Measurements from ENCODE around the gene MS4A10. TPM values are rescaled to one million over a fixed set of nuclear protein-coding genes. Genes with fewer than 3 reads are reported as not detected.
A peak's percentile ranks its signal among the peaks of the same experiment; 100 is the strongest.

Gene MS4A10
- total RNA-seq, 1 donor from 2014 or later, result not detected

DNA sequence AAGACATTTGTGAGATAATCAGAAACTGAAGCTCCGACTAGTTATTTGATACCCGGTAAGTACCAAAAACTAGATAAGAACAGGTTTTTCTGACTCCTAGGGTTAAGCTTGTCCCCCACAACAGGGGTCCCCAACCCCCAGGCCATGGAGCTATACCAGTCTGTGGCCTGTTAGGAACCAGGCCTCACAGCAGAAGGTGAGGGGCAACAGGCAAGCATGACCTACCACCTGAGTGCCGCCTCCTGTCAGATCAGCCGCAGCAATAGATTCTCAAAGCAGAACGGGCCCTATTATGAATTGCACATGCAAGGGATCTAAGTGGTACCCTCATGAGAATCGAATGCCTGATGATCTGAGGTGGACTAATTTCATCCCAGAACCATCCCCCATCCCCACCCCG lies 1.2 kb upstream of the MS4A10 start:
- DNase-seq, result no peak
- H3K9me3 Mint-ChIP-seq (ENCODE audit: unreplicated experiment), result peaks cover under 1% of the 10 kb centered on the region
- H3K27me3 Mint-ChIP-seq (ENCODE audit: unreplicated experiment), result peaks cover under 1% of the 10 kb centered on the region
- no peak overlapping the region for H3K4me3 Mint-ChIP-seq (ENCODE audit: unreplicated experiment)
- TF ChIP-seq, protein P1, sequence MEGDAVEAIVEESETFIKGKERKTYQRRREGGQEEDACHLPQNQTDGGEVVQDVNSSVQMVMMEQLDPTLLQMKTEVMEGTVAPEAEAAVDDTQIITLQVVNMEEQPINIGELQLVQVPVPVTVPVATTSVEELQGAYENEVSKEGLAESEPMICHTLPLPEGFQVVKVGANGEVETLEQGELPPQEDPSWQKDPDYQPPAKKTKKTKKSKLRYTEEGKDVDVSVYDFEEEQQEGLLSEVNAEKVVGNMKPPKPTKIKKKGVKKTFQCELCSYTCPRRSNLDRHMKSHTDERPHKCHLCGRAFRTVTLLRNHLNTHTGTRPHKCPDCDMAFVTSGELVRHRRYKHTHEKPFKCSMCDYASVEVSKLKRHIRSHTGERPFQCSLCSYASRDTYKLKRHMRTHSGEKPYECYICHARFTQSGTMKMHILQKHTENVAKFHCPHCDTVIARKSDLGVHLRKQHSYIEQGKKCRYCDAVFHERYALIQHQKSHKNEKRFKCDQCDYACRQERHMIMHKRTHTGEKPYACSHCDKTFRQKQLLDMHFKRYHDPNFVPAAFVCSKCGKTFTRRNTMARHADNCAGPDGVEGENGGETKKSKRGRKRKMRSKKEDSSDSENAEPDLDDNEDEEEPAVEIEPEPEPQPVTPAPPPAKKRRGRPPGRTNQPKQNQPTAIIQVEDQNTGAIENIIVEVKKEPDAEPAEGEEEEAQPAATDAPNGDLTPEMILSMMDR (IDR thresholded peaks at IDR 0.05; ENCODE audit: partially characterized antibody, unreplicated experiment), result no peak
- H3K27ac Mint-ChIP-seq (ENCODE audit: unreplicated experiment), result no peak overlapping the region
- no peaks in the 10 kb centered on the region for H3K36me3 Mint-ChIP-seq (ENCODE audit: unreplicated experiment)
- H3K4me1 Mint-ChIP-seq (ENCODE audit: low read depth, unreplicated experiment), result peaks cover 6% of the 10 kb centered on the region

DNA sequence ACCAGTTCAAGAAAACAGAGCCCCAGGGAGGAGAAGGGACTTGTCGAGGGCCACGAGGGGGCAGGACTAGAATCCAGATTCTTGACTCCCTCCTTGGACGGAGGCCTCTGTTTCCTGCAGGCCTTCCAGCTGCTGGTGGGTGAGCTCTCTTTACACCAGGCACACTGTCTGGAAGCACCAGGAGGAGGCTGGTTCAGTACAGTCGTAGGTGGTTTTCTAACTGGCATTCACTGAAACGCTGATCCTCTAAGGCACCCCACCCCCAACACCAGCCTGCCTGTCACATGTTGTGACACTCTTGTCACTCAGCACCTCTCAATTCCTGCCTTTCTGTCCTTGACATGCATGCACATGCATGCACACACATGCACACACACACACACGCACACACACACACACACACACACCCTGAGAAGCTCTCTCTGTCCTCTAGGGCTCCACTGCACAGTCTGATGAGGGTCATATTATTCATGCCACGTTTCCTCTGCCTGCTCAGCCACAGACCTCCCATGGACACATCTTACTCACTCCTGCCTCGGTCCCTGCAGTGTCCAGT lies 751 bp downstream of the MS4A10 start:
- no peak overlapping the region for H3K27ac Mint-ChIP-seq (ENCODE audit: unreplicated experiment)

DNA sequence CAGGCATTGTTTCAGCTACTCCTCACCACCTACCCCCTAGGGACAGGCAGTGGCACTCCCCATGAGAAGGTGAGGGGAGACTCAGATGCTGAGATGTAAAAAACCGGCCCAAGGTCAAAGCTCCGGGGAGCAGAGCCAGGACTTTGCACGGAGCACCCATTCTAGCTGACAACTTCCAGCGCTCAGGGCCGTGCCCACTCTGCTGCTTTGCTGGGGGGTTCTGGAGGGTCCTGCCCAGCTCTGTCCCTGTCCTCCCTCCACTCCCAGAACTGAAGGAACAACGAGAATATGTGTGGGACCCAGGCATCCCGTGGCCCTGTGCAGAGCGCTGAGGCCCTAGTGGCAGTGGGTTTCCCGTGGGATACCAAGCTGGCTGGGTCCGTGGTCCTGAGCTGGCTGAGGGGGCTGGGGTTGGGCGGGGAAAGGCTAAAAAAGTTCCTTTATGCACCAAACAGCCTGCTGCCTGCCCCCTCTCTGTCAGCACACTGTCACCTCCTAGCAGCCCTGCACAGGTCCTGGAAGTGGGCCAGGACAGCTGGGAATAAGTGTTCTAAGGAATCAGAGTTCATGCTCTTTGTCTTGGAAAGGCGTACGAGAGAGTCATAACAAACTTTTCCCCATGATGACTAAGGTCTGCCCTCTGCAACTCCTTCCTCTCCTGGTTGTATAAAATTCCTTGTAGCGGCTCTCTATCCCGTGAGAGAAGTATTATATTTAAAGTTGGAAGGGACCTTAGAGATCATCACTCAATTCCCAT lies 1.9 kb downstream of the MS4A10 start:
- Mint-ChIP-seq H3K4me1 (ENCODE audit: low read depth, unreplicated experiment) (peaks cover 6% of the 10 kb centered on the region), H3K27ac (ENCODE audit: unreplicated experiment) (no peak overlapping the region), H3K27me3 (ENCODE audit: unreplicated experiment) (peaks cover 6% of the 10 kb centered on the region), H3K36me3 (ENCODE audit: unreplicated experiment) (peaks cover under 1% of the 10 kb centered on the region), H3K4me3 (ENCODE audit: unreplicated experiment) (no peak overlapping the region), H3K9me3 (ENCODE audit: unreplicated experiment) (peaks cover 10% of the 10 kb centered on the region)
- no peak for DNase-seq
- TF ChIP-seq, protein P1 (IDR thresholded peaks at IDR 0.05; ENCODE audit: partially characterized antibody, unreplicated experiment), result no peak

More for the DNA sequence above, 751 bp downstream of the MS4A10 start:
- TF ChIP-seq, protein P1 (IDR thresholded peaks at IDR 0.05; ENCODE audit: partially characterized antibody, unreplicated experiment), result no peak
- peak overlapping the region; percentile 13 for H3K4me3 Mint-ChIP-seq (ENCODE audit: unreplicated experiment)
- no peaks in the 10 kb centered on the region for H3K36me3 Mint-ChIP-seq (ENCODE audit: unreplicated experiment)
- peaks cover 6% of the 10 kb centered on the region for H3K27me3 Mint-ChIP-seq (ENCODE audit: unreplicated experiment)
- DNase-seq, result no peak
- peaks cover 6% of the 10 kb centered on the region for H3K4me1 Mint-ChIP-seq (ENCODE audit: low read depth, unreplicated experiment)
- peaks cover 10% of the 10 kb centered on the region for H3K9me3 Mint-ChIP-seq (ENCODE audit: unreplicated experiment)

DNA sequence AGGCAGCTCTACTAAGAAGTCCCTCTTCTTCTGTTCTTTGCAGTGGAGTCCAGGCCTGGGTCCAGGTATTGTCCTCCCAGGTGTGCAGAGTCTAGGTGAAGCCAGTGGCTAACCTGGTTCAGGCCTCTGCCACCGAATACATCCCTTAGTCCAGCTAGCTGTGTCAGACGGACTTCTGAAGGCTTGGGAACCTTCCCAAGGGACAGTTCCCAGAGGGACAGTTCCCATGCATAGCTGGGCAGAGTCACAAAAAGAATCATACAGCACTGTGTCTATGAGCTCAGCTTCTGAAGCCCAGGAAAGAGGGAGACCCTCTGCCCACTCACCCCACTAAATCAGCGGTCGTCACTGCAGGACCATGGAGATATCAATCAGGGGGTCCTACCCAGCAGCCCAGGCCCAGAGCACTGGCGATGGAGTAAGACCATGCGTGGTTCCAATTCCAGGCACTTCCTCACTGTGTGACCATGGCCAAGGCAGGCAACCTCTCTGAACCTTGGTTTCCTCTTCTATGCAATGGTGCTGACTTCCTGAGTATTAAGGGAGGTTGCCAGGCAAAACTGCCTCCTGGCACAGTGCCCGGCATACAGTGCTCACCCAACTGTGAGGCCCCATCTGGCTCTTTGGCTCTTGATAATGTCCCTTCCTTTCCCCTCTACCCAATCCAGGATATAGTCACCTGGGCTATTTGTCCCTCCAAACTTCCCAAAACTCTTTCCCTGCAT lies 3.4 kb downstream of the MS4A10 start:
- TF ChIP-seq, protein P1 (IDR thresholded peaks at IDR 0.05; ENCODE audit: partially characterized antibody, unreplicated experiment), result no peak
- Mint-ChIP-seq H3K36me3 (ENCODE audit: unreplicated experiment) (peaks cover 16% of the 10 kb centered on the region), H3K4me1 (ENCODE audit: low read depth, unreplicated experiment) (peaks cover 6% of the 10 kb centered on the region), H3K9me3 (ENCODE audit: unreplicated experiment) (peaks cover 14% of the 10 kb centered on the region), H3K27ac (ENCODE audit: unreplicated experiment) (no peak overlapping the region), H3K4me3 (ENCODE audit: unreplicated experiment) (no peak overlapping the region), H3K27me3 (ENCODE audit: unreplicated experiment) (peaks cover 12% of the 10 kb centered on the region)
- DNase-seq, result no peak
